SK-N-MC (cell line): Measurements from ENCODE around the gene SLC7A5.

ENCODE experiments used
- EZH2 ChIP-seq: fragments of 200-600 bp; sonication (generic); IDR thresholded peaks from one replicate; pipeline ENCODE4 v1.6.1; 2017; ENCODE audit warnings: antibody characterized with exemption
- POLR2AphosphoS5 ChIP-seq: IDR thresholded peaks from 2 replicates; pipeline ENCODE4 v1.6.1; 2012; ENCODE audit warnings: mild to moderate bottlenecking, low read depth, low read length, borderline replicate concordance

DNA sequence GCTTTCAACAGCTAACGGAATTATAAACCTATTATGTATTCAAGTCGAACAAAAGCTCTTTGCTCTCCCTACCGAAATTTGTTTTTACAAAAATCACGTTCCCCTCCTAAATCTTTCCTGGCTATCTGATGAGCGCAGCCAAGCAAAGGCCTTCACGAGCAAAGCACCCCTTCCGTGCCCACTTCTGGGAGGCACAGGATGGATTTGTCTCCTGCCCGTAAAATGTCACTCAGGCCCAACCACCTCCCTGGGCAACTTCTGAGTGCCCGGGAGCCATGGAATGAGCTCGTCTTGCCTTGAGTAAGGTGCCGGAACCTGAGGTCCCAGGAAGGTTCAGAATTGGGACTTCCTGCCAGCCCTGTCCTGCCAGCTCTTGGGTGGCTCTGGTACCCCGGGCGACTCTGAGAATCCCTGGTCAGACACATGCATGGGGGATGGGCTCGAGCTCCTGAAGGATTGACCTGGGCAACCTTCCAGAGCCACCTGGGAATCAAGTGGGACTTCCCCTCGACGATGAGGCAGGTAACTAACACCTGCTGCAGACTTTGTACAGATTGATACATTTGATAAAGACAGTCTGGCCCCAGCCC lies 19.8 kb downstream of the SLC7A5 start:
- no peak for TF ChIP-seq POLR2AphosphoS5
- no peak for TF ChIP-seq EZH2
